Endothelial cell (in vitro differentiated cells): Measurements from ENCODE around the gene MPI. TPM values are rescaled to one million over a fixed set of nuclear protein-coding genes. Genes with fewer than 3 reads are reported as not detected.
A peak's percentile ranks its signal among the peaks of the same experiment; 100 is the strongest.
"Not testable (repeated sequence)": the region's sequence is repeated elsewhere in the genome, so short reads cannot be mapped to it uniquely, and the experiment has no call there.

ENCODE experiments used
- DNase-seq: peaks from one replicate; pipeline ENCODE4 v3.0.0; 2021; ENCODE audit warnings: low spot score
- H3K27ac Mint-ChIP-seq: one replicate; pipeline ENCODE4 v1.8.0; 2021; ENCODE audit warnings: mixed read lengths, inconsistent platforms; ENCODE audit not compliant: unreplicated experiment
- H3K27me3 Mint-ChIP-seq: one replicate; pipeline ENCODE4 v1.8.0; 2021; ENCODE audit warnings: mild to moderate bottlenecking, moderate library complexity, mixed read lengths, inconsistent platforms; ENCODE audit not compliant: unreplicated experiment
- H3K36me3 Mint-ChIP-seq: one replicate; pipeline ENCODE4 v1.8.0; 2021; ENCODE audit warnings: mild to moderate bottlenecking, low read depth, mixed read lengths, inconsistent platforms; ENCODE audit not compliant: unreplicated experiment
- H3K4me1 Mint-ChIP-seq: one replicate; pipeline ENCODE4 v1.8.0; 2021; ENCODE audit warnings: mild to moderate bottlenecking, mixed read lengths, inconsistent platforms; ENCODE audit not compliant: unreplicated experiment
- H3K4me3 Mint-ChIP-seq: one replicate; pipeline ENCODE4 v1.8.0; 2021; ENCODE audit warnings: mild to moderate bottlenecking, mixed read lengths, inconsistent platforms; ENCODE audit not compliant: unreplicated experiment
- H3K9me3 Mint-ChIP-seq: one replicate; pipeline ENCODE4 v1.8.0; 2021; ENCODE audit warnings: mixed read lengths, inconsistent platforms; ENCODE audit not compliant: unreplicated experiment
- CTCF ChIP-seq: fragments of 200-600 bp; sonication (generic); IDR thresholded peaks from one replicate; pipeline ENCODE4 v1.5.0; 2021; ENCODE audit warnings: antibody characterized with exemption; ENCODE audit not compliant: unreplicated experiment
- total RNA-seq: library from RNA; stranded (reverse); fragmentation: NEBNext Ultra II Directional; extraction: Animal tissue kit (Norgen Biotek cat#: 25700); gene quantifications from one replicate; pipeline ENCODE4 v1.2.1, GENCODE V29; 2021; ENCODE audit not compliant: unreplicated experiment

The MPI gene
- total RNA-seq, 1 donor from 2014 or later, result 22.2 TPM

GRCh38 chr15:74907163-74907870 is 17.5 kb downstream of the MPI start:
- Mint-ChIP-seq H3K4me1 (peaks cover 26% of the 10 kb centered on the region), H3K27me3 (peaks cover 7% of the 10 kb centered on the region), H3K36me3 (peaks cover 26% of the 10 kb centered on the region), H3K4me3 (peak overlapping the region; percentile 97), H3K9me3 (no peaks in the 10 kb centered on the region), H3K27ac (peak overlapping the region; percentile 92)
- no peak for TF ChIP-seq CTCF
- DNase-seq, result no peak

GRCh38 chr15:74908635-74909034 is 18.8 kb downstream of the MPI start:
- H3K4me3 Mint-ChIP-seq, result no peak overlapping the region
- no peaks in the 10 kb centered on the region for H3K9me3 Mint-ChIP-seq
- H3K27ac Mint-ChIP-seq, result no peak overlapping the region
- no peak for TF ChIP-seq CTCF
- H3K4me1 Mint-ChIP-seq, result peaks cover 26% of the 10 kb centered on the region
- no peak for DNase-seq
- peaks cover 22% of the 10 kb centered on the region for H3K36me3 Mint-ChIP-seq
- peaks cover 7% of the 10 kb centered on the region for H3K27me3 Mint-ChIP-seq

GRCh38 chr15:74913041-74913440 is 23.2 kb downstream of the MPI start:
- no peak overlapping the region for H3K4me3 Mint-ChIP-seq
- peaks cover 11% of the 10 kb centered on the region for H3K36me3 Mint-ChIP-seq

GRCh38 chr15:74913799-74914198 is 24.0 kb downstream of the MPI start:
- H3K4me1 Mint-ChIP-seq, H3K27ac Mint-ChIP-seq, H3K27me3 Mint-ChIP-seq, H3K9me3 Mint-ChIP-seq, DNase-seq, H3K4me3 Mint-ChIP-seq: not testable (repeated sequence)
- peaks cover 16% of the 10 kb centered on the region for H3K36me3 Mint-ChIP-seq

More at GRCh38 chr15:74913041-74913440, 23.2 kb downstream of the MPI start:
- no peak for TF ChIP-seq CTCF
- no peak overlapping the region for H3K27ac Mint-ChIP-seq
- H3K27me3 Mint-ChIP-seq, result peaks cover 2% of the 10 kb centered on the region
- DNase-seq, result no peak
- H3K4me1 Mint-ChIP-seq, result no peaks in the 10 kb centered on the region
- H3K9me3 Mint-ChIP-seq, result no peaks in the 10 kb centered on the region

- H3K4me3 Mint-ChIP-seq, result no peak overlapping the region
- H3K9me3 Mint-ChIP-seq, result no peaks in the 10 kb centered on the region
- no peaks in the 10 kb centered on the region for H3K27me3 Mint-ChIP-seq
- H3K4me1 Mint-ChIP-seq, result no peaks in the 10 kb centered on the region
- TF ChIP-seq CTCF, result no peak
- no peak overlapping the region for H3K27ac Mint-ChIP-seq
- no peak for DNase-seq
- peaks cover 33% of the 10 kb centered on the region for H3K36me3 Mint-ChIP-seq
Observed at GRCh38 chr15:74917676-74918075, 27.8 kb downstream of the MPI start.
